RWPE1 (cell line): ENCODE data around the gene MAPKAPK3.
A peak's percentile ranks its signal among the peaks of the same experiment; 100 is the strongest.
"Not testable (repeated sequence)": the region's sequence is repeated elsewhere in the genome, so short reads cannot be mapped to it uniquely, and the experiment has no call there.

Experiments used
- CTCF ChIA-PET: fragments of 350-600 bp; sonication (Branson Sonifier 250); formaldehyde crosslinking; extraction: SDS; loops from one replicate; lab custom pipeline; 2021; lab: Yijun Ruan, JAX
- POLR2A ChIA-PET: fragments of 400-600 bp; formaldehyde crosslinking; extraction: SDS; loops from one replicate; lab custom pipeline; 2020; ENCODE audit warnings: antibody characterized with exemption; ENCODE audit not compliant: low non-redundant PET; lab: Yijun Ruan, JAX
- DNase-seq: peaks from one replicate; pipeline ENCODE4 v3.0.0; 2012; ENCODE audit warnings: low spot score
- H3K27ac ChIP-seq: fragments of 450-650 bp; 2 replicates; pipeline ENCODE4 v1.5.1; 2017
- TF ChIP-seq, protein P1 (sequence below): fragments of 450-650 bp; conservative IDR thresholded peaks from 2 replicates; pipeline ENCODE4 v1.5.1; 2017; ENCODE audit warnings: low read depth, mild to moderate bottlenecking

The MAPKAPK3 gene

DNA sequence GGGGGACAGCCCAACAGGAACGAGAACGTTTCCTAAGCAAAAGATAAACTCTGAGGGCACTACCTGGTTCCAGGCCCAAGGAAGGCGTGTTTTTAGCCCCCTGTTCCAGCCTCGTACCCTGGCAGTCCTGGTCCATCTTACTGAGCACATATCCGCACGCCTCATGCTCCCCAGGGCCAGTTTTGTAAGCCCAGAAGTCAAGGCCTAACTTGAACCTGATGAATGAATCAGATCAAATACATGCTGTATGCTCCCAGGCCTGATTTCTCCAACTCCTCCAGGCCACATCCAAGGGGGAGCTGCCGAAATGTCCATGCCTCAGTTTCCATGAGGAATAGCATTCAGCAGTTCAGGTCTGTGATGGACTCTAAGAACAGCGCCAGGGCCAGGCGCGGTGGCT, 43.4 kb downstream of the MAPKAPK3 start:
- no peak overlapping the region for H3K27ac ChIP-seq
- TF ChIP-seq, protein P1, sequence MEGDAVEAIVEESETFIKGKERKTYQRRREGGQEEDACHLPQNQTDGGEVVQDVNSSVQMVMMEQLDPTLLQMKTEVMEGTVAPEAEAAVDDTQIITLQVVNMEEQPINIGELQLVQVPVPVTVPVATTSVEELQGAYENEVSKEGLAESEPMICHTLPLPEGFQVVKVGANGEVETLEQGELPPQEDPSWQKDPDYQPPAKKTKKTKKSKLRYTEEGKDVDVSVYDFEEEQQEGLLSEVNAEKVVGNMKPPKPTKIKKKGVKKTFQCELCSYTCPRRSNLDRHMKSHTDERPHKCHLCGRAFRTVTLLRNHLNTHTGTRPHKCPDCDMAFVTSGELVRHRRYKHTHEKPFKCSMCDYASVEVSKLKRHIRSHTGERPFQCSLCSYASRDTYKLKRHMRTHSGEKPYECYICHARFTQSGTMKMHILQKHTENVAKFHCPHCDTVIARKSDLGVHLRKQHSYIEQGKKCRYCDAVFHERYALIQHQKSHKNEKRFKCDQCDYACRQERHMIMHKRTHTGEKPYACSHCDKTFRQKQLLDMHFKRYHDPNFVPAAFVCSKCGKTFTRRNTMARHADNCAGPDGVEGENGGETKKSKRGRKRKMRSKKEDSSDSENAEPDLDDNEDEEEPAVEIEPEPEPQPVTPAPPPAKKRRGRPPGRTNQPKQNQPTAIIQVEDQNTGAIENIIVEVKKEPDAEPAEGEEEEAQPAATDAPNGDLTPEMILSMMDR: no peak
- ChIA-PET POLR2A (no interaction called here), CTCF (no interaction called here)
- DNase-seq: no peak

DNA sequence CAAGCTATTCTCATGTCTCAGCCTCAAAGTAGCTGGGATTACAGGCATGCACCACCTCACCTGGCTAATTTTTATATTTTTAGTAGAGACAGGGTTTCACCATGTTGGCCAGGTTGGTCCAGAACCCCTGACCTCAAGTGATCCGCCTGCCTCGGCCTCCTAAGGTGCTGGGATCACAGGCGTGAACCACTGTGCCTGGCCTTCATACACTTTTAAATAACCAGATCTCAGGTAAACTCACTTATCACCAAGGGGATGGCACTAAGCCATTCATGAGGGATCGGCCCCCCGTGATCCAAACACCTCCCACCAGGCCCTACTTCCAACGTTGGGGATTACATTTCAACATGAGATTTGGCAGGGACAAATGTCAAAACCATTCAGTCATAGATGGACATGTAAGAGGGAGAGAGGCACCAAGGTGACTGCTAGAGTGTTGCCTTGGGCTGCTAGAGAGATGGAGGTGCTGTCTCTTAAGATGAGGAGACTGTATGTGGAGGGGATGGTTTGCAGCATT, 44.4 kb downstream of the MAPKAPK3 start:
- H3K27ac ChIP-seq: no peak overlapping the region
- POLR2A ChIA-PET: no interaction called here
- DNase-seq: no peak
- CTCF ChIA-PET: interaction anchor here (0.6 to 0.7 kb wide), 2 partner anchors 8 to 20 kb away, joined by 3 read pairs; no protein-coding TSS in a partner anchor
- TF ChIP-seq, protein P1: no peak

DNA sequence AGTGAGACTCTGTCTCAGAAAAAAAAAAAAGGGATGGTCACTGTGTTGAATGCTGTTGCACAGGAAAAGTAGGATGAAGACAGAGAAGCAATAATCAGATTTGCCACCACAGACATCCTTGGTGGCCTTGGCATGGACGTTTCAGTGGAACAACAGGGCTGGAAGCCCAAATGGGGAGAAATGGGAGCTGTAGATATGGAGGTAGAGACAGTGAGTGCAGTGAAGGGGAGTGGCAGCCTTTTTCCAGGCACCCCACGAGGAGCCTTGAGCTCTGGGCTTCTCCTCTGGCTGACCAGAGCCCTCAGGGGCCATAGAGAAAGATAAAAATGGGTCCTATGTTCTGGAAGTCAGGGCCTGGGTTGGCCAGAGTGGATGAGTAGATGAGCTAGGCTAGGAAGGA, 45.5 kb downstream of the MAPKAPK3 start:
- ChIA-PET POLR2A (no interaction called here), CTCF (interaction anchor here (0.6 kb wide), 1 partner anchor 47 kb away, joined by 3 read pairs; no protein-coding TSS in a partner anchor)
- DNase-seq: no peak

DNA sequence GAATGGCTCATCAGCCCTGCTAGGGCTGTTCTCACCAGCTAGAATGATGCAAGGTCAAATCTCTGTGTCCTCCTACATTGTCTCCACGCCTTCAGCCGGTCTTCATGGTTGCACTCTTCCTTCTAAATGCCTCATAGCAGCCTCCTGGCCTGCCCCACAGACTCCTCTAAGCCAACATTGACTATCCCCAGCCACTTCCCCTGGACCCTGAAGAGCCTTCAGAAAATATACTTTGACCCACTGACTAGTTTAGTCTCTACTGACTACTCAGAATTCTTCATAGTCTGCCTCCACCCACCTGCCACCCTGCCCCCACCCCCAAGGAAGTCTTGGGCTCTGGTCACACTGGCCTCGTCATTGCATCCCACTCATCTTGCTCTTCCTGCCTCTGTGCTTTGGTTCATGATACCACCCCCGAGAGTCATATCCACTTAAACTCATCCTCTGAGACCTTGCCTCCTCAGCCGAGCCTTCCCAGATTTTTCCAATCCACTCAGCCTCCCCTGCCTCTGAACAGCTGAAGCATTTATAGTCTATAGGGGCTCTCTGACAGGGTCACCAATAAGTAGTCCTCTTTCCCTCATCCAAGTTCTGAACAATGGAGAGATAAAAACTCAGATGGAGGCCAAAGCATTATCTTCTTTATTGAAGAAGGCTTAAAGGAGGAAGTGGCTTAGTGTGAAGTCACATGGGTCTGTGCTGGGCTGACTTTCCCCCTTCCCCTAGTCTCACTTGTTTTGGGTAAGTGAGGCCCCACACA, 48.3 kb downstream of the MAPKAPK3 start:
- ChIA-PET POLR2A (no interaction called here), CTCF (no interaction called here)
- TF ChIP-seq, protein P1: no peak
- no peak for DNase-seq
- H3K27ac ChIP-seq: no peak overlapping the region

More for the DNA sequence above, 45.5 kb downstream of the MAPKAPK3 start:
- no peak overlapping the region for H3K27ac ChIP-seq
- TF ChIP-seq, protein P1: no peak

DNA sequence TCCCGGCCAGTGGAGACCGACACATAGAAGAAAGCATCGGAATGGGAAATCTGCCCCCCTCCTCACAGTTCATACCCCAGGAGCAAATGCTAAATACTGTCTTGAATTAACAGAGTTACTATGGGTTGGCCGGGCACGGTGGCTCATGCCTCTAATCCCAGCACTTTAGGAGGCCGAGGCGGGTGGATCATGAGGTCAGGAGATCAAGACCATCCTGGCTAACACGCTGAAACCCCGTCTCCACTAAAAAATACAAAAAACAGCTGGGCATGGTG, 48.8 kb downstream of the MAPKAPK3 start:
- H3K27ac ChIP-seq, DNase-seq, POLR2A ChIA-PET, CTCF ChIA-PET: not testable (repeated sequence)

DNA sequence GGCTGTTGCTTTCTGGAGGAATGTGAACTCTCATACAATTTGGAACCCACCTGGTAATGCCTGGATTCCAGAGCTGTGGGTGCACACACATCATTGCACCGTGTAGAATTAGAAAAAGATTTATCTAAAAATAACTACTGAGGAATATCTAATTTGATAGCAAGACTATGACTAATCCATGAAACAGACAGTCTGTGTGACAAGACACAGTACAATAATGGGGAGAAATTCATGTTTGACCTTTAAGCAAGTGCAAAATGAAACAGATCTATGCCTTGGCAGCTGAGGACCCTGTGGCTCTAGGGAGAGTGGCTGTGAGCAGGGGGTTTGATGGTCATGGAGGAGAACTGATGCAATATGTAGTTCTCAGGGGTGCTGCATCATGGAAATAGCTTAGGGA, 49.9 kb downstream of the MAPKAPK3 start:
- ChIA-PET CTCF (no interaction called here), POLR2A (no interaction called here)
- TF ChIP-seq, protein P1: no peak
- H3K27ac ChIP-seq: no peak overlapping the region
- no peak for DNase-seq

DNA sequence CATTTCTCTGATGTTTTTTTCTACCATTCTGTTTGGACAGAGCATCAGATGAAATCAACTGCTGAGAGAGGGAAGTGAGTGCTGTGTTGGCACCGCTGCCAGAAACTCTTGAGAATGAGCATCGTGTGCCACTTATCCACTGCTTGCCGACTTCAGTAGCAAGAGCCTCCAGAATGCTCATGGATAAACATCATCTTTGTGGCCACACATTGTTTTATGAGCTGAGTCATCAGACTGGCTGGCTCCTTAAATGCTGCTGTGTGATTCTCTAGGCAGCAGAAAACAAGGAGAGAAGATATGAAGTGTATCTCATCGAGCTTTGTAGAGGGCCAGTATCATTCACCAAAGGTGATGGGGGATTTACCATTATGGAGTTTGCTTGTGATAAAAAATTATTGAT, 54.4 kb downstream of the MAPKAPK3 start:
- peak; percentile 25 for DNase-seq
- TF ChIP-seq, protein P1: no peak
- H3K27ac ChIP-seq: no peak overlapping the region
- ChIA-PET CTCF (no interaction called here), POLR2A (no interaction called here)
